ENCODE data around the gene DICER1.

Gene DICER1

DNA sequence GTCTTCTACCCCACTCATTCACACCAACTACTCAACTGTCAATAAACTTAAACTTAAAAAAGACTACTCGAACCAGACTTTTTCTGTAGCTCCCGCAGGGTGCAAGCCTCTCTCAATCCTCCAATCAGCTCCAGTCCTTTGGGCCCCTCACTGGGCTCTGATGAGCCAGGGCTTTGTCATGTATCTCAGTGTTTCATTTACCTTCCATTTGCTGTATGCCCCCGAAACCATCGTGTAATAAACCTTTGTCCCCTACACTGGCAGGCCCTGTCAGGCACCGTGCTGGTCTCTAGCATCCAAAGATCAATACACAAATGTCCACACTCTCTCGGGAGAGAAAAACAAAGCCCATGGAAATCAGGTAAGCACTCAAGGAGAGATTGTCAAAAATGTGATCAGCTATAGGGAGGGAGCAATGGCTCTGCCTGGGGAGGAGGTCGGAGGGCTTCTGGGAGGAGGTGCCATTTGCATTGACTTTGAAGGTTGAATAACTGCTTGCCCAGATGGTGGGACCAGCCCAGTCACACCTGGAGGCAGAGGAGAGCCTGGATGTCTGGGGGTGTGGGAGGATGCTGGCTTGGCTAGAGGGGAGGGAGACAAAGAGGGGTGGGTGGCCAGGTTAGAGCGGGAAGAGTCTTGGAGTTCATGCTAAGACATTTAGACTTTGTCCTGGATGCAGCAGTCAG, 42.1 kb upstream of the DICER1 start:
- no peak overlapping the region for H3K27ac Mint-ChIP-seq
- TF ChIP-seq, protein P1, sequence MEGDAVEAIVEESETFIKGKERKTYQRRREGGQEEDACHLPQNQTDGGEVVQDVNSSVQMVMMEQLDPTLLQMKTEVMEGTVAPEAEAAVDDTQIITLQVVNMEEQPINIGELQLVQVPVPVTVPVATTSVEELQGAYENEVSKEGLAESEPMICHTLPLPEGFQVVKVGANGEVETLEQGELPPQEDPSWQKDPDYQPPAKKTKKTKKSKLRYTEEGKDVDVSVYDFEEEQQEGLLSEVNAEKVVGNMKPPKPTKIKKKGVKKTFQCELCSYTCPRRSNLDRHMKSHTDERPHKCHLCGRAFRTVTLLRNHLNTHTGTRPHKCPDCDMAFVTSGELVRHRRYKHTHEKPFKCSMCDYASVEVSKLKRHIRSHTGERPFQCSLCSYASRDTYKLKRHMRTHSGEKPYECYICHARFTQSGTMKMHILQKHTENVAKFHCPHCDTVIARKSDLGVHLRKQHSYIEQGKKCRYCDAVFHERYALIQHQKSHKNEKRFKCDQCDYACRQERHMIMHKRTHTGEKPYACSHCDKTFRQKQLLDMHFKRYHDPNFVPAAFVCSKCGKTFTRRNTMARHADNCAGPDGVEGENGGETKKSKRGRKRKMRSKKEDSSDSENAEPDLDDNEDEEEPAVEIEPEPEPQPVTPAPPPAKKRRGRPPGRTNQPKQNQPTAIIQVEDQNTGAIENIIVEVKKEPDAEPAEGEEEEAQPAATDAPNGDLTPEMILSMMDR (IDR thresholded peaks at IDR 0.05; ENCODE audit: unreplicated experiment in 3 of 3): no peak
- H3K27me3 Mint-ChIP-seq (ENCODE audit: low read depth): peaks cover 14% of the 10 kb centered on the region
- H3K4me3 Mint-ChIP-seq: no peak overlapping the region
- H3K4me1 Mint-ChIP-seq: peaks cover 9% of the 10 kb centered on the region
- H3K36me3 Mint-ChIP-seq (ENCODE audit: low read depth): peaks cover 24% of the 10 kb centered on the region
- H3K9me3 Mint-ChIP-seq: peaks cover 4% of the 10 kb centered on the region

DNA sequence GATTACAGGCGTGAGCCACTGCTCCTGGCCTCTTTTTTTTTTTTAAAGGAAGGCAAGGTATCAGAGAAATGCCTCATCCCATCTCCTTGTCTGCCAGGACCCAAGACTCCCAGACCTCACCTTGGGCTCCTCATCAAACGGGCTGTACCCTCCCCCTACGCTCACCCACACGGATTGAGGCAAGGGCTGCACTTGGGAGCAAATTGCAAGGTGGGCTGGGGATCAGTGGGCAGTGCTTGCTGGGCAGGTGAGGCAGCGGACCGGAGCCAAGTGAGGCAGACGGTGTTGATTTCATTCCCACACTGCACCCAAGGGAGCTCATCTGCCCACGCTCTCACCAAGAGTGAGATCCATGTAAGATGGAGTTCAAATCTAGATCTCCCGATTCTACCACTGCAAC, 41.0 kb upstream of the DICER1 start:
- H3K36me3 Mint-ChIP-seq (ENCODE audit: low read depth): peaks cover 13% of the 10 kb centered on the region
- TF ChIP-seq, protein P1 (IDR thresholded peaks at IDR 0.05; ENCODE audit: unreplicated experiment in 3 of 3): no peak
- H3K4me3 Mint-ChIP-seq: no peak overlapping the region
- H3K27me3 Mint-ChIP-seq (ENCODE audit: low read depth): peaks cover 14% of the 10 kb centered on the region
- no peaks in the 10 kb centered on the region for H3K9me3 Mint-ChIP-seq
- H3K4me1 Mint-ChIP-seq: peaks cover 13% of the 10 kb centered on the region
- no peak overlapping the region for H3K27ac Mint-ChIP-seq

DNA sequence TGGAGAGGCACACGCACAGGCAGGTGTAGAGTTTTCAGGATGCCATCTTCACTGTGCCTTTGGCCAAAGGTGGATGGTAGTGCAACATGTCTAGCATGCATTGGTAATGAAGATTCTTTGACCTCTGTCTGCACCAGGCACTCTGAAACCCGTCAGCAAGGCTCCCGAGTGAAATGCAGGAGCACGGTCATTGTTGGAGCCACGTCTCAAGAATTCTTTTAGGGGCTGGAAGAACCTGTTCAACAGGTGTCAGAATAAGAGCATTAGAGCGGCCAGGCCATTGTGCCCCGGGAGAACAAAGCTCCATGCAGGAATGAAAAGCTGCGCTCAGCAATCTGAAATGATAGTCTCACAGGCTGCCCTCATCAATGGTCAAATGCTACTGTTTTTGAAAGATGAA, 40.2 kb upstream of the DICER1 start:
- Mint-ChIP-seq H3K27ac (peak overlapping the region in 2 of 3 experiments; percentile 62 to 91), H3K4me3 (no peak overlapping the region), H3K36me3 (ENCODE audit: low read depth) (peaks cover 7% of the 10 kb centered on the region), H3K4me1 (peaks cover 16% of the 10 kb centered on the region), H3K9me3 (no peaks in the 10 kb centered on the region), H3K27me3 (ENCODE audit: low read depth) (peaks cover 14% of the 10 kb centered on the region)
- TF ChIP-seq, protein P1 (IDR thresholded peaks at IDR 0.05; ENCODE audit: unreplicated experiment in 3 of 3): no peak

DNA sequence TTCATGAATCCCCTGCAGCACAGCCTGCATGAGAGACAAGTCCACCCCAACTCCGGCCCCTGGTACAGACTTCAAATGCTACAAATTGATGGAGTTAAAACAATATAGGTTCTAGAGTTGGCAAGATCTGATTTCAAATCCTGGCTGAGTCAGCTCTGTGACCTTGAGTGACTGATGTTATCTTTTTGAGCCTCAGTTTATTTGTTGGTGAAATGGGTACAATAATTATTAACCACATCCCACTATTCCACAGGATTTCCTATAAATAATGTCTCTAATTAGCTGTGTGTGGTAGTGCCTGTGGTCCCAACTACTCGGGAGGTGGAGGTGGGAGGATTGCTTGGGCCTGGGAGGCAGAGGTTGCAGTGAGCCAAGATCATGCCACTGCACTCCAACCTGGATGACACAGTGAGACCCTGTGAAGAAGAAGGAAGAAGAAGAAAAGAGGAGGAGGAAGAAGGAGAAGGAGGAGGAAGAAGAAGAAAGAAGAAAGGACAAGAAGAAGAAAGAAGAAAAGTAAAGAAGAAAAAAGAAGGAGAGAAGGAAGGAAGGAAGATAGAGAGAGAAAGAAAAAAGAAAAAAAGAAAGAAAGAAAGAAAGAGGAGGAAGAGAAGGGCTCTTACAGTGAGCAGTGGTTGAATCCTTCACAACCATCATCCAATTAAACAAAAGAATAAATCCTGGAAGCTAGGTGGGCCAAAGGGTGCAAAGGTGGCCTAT, 39.7 kb upstream of the DICER1 start:
- Mint-ChIP-seq H3K4me3 (no peak overlapping the region), H3K36me3 (ENCODE audit: low read depth) (peaks cover 7% of the 10 kb centered on the region), H3K27me3 (ENCODE audit: low read depth) (peaks cover 14% of the 10 kb centered on the region), H3K4me1 (peaks cover 21% of the 10 kb centered on the region), H3K9me3 (no peaks in the 10 kb centered on the region), H3K27ac (peak overlapping the region in 1 of 3 experiments; percentile 91)
- TF ChIP-seq, protein P1 (IDR thresholded peaks at IDR 0.05; ENCODE audit: unreplicated experiment in 3 of 3): no peak

DNA sequence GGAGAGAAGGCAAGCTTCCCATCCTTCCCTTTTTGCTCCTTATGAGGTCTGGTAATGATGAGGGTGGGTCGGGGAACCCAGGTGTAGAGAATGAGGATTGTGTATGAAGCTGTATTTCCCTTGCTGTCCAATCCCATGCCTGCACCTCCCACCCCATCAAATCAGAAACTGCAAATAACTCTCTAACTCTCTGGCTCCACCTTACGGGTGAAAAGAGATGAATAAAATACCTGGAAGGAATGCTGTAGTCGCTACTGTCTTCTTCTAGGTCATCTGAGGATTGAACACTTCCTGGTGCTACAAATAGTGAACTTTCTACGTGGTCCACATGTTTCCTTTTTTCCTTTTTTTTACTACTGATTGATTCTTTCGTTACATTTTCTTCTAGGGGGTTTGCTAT, 38.9 kb upstream of the DICER1 start:
- peaks cover 14% of the 10 kb centered on the region for H3K27me3 Mint-ChIP-seq (ENCODE audit: low read depth)
- TF ChIP-seq, protein P1 (IDR thresholded peaks at IDR 0.05; ENCODE audit: unreplicated experiment in 3 of 3): peak in 1 of 3 experiments; percentile 20

More for the DNA sequence above, 38.9 kb upstream of the DICER1 start:
- Mint-ChIP-seq H3K36me3 (ENCODE audit: low read depth) (peaks cover 7% of the 10 kb centered on the region), H3K27ac (peak overlapping the region in 2 of 3 experiments; percentile 42 to 91), H3K4me3 (no peak overlapping the region), H3K4me1 (peaks cover 26% of the 10 kb centered on the region), H3K9me3 (no peaks in the 10 kb centered on the region)

Data from nephron (organoid).